Islet of Langerhans (tissue), 1 donor: ENCODE results near the gene PRR18.

Experiments
- FAIRE-seq: peaks from one replicate; lab custom pipeline; 2011; peaks lifted over from hg19 to GRCh38; lab: Jason Lieb, UNC

PRR18 gene

GRCh38 chr6:166305562-166306117 is 2.6 kb downstream of the PRR18 start:
- FAIRE-seq: no peak

GRCh38 chr6:166304106-166304505 is 4.1 kb downstream of the PRR18 start:
- no peak for FAIRE-seq

GRCh38 chr6:166301611-166302529 is 6.3 kb downstream of the PRR18 start:
- no peak for FAIRE-seq

DNA sequence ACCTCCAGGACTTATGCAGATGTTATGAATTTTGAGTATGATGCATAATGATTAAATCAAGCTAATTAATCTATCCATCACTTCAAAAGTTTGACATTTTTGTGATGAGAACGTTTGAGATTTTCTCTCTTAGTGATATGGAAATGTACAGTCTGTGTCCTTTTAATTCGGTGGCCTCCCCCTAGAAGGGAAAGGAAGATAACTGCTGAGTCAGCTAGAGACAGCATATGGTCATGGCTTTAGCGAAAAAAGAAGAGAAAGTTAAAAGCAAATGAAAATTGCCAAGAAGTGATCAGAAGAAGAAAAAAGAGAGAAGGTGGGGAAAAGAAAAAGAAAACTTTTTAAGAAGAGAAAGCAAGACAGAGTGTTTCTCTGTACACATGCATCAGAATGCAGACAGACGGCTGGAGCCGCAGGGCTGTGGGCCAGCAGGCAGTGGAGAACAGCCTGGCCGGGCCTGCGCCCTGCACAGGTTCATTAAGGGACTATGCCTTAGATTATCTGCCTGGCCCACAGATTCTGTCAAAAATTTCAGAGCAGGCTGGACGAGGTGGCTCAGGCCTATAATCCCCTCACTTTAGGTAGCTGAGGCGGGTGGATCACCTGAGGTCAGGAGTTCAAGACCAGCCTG is 7.7 kb downstream of the PRR18 start:
- FAIRE-seq: no peak

DNA sequence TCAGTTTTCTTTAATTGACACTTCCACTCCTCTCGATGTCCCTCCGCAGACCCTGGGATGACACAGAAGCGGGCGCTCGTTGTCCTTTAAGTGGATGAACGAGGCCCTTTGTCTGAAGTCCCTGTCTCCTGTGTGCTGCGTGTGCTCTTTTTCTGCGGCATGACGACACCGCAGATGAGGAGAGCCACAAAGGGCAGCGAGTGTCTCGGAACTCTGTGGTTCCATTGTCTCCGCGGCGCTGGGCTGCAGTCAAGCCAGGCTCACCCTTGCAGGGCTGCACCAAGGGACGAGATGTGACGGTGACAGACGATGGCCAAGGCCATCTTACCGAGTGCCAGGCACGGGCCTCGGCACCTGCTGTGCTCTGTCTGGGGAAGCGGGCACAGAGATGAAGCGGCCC is 10.6 kb downstream of the PRR18 start:
- FAIRE-seq: no peak

DNA sequence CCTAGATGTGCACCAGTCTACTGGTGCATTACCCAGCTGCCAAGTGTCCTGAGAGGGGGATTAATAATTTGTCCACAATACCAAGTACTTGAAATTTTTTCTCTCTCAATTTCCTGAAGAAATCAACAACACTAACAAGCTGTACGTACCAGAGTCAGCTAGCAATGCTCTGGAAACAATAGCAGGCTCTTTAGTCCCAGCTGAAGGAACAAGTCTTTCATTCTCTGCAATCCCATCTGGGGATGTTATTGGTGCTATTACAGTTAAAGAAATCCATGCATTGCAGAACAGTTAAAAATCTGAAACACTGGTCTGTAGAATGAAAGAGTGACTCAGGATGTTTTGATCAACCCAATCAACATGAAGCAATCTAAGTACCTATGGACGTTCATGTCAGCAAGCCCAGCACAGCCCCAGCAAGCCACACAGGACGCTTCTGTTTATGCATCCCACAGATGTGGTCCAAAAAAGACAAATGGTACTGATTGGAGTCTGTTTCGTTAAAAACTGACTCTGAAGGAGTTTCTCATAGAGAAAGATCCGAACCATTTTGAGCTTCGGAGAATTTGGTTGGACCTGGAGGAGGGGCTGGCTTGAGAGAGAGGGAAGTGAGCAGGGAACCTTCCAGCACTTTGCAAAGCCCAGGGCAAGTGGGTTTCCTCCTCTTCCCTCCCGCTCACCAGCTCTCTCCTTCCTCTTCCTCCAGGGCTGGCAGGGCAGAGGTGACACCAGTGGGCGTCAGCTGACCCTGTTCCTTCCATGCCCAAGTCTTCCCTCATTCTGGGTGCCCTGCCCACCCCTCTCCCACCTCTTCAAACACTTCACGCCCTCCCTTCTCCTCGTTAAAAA is 11.9 kb downstream of the PRR18 start:
- FAIRE-seq: no peak

DNA sequence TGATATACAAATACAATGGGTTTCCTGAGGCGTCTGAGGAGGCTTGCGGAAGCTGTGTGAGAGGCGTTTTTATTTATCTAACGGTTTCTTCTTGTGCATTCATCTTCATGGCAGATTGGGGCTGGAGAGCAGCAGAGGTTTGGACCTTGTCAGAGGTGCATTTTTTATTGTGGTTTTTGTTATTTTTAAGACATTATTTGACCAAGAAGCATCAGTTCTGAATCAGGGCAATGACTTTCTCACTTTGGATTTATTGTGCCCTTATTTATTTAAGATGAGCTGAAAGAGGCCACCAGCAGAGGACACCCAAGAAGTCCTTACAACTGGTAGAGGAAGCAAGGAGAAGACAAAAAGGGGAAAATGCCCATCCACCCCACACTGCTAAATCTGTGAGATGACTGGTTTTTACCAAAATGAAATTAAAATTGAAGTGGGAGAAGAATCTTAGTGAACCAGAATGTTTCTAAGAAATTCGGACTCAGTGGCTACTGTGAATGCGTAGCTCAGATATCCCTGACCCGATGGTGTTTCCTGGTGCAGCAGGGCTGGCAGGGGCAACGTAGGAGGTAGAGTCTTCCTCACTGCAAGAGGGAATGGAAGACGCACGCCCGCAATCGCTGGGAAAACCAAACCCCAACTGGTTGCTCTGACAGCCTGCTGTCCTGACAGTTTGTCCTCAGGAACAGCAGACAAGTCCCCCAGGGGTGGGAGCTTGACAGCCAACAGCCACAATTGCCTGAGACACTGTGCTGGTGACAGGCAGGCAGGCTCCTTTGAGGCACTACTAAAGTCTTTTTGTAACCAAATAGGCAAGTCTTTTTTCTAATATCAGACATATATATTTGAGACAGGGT is 14.2 kb downstream of the PRR18 start:
- no peak for FAIRE-seq

- FAIRE-seq: no peak
Measured at GRCh38 chr6:166289207-166290060, 18.8 kb downstream of the PRR18 start.

- no peak for FAIRE-seq
Measured at GRCh38 chr6:166286839-166287271, 21.3 kb downstream of the PRR18 start.

GRCh38 chr6:166285233-166285632 is 23.0 kb downstream of the PRR18 start:
- no peak for FAIRE-seq

GRCh38 chr6:166284640-166285039 is 23.6 kb downstream of the PRR18 start:
- no peak for FAIRE-seq

DNA sequence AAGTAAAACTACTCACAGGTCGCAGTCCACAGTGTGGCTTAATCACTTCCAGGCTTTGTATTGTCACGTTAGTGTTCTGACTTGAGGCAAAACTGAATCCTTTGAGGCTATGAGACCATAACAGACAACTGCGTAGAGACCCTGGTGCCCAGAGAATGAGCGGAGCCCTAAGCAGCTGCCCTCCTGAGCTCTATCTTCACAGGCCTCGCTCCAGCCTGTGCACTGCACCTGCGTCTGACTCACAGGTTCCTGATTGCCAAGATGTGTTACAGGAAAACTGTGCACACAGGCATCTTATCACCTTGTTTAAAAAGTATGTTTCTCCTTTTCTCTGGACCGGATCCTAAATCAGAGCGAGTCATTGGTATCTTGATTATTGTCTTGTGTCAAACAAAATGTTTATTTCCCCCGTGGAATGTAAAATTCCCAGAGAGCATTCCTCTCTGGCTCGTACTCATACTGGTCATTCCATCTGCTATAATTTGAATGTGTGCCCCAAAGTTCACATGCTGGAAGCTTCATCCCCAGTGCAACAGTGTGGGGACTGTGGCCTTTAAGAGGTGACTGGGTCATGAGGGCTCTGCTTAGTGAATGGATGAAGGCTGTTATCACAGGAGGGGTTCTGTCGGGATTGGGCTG is 25.7 kb downstream of the PRR18 start:
- FAIRE-seq: no peak

DNA sequence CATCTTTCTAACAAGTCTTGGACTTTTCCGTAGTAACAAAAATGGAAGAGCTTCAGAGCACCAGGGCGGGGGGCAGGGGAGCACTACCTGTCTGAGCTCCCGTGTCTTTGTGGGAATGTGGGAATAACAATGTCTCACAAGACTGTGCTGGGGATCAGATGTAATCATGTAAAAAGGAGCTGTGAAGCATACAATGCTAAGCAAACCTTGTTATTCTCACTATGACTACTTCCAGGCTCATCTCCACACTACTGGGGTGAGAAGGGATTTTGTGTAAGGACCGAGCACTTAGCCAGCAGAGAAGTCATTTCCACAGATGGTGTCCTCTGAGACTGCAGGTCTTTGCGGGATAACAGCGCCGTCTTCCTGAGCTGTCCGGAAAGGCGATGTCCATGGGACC is 27.1 kb downstream of the PRR18 start:
- FAIRE-seq: no peak

- no peak for FAIRE-seq
Measured at GRCh38 chr6:166279393-166279679, 28.9 kb downstream of the PRR18 start.

DNA sequence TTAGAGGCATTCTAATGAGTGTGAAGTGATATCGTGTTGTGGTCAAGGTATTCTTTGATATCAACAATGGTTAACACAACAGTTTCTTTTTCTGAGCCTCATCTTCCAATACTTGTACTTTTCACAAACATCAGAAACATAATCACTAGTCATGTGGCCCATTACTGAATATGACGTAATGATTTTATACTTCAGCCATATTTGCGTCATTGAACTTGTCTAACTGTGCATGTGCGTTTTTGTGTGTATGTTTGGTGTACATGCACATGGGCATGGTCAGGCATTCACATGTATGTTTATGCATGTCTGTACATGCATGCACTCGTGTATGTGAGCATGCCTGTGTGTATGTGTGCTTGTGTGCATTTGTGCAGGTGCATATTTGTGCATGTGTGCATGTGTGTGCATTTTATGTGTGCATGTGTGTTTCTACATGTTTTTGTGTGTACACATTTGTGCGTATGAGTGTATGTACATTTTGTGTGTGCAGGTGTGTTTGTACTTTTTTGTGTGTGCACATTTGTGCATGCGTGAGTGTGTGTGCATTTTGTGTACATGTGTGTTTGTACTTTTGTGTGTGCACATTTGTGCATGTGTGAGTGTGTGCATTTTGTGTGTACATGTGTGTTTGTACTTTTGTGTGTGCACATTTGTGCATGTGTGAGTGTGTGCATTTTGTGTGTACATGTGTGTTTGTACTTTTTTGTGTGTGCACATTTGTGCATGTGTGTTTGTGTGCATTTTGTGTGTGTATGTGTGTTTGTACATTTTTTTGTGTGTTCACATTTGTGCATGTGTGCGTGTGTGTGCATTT is 29.4 kb downstream of the PRR18 start:
- FAIRE-seq: no peak

DNA sequence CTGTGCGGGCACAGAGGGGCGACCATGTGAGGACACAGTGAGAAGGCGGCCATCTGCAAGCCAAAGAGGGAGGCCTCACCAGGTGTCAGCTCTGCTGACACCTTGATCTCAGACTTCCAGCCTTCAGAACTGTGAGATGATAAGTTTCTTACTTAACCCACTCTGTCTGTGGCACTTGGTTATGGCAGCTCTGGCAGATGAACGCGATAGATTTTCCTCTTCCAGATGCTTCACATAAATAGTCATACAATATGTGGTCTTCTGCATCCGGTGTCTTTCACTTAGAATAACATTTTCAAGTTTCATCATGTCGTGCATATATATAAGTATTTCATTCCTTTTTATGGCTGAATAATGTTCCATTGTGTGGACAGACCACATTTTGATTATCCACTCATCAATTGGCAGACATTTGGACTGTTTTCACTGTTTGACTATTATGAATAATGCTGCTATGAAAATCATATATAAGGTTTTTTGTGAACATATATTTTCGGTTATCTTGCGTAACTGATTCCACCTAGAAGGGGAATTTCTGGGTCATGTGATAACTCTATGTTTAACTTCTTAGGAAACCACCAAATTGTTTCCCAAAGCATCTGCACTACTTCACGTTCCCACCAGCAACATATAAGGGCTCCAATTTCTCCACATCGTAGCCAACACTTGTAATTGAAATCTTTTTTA is 30.2 kb downstream of the PRR18 start:
- FAIRE-seq: no peak

DNA sequence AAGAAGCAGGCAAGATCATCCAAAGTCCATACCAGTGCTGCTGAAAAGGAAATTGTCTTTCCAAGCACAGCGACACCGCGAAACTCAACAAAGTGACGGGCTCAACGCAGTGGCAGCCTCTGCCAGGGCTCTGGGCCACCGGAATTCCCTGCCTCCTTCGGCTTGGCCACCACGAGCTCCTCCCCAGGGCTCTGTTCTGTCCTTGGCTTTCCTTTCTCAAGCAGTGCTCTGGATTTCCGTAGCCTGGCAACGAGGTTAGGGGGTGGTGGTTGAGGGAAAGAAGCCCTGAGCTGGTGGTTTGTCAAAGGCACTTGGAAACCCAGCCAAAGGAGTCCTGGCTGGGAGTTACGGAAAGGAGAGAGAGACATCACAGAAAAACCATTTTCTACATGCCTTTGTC is 31.2 kb downstream of the PRR18 start:
- FAIRE-seq: no peak

- no peak for FAIRE-seq
Measured at GRCh38 chr6:166275714-166276166, 32.5 kb downstream of the PRR18 start.
